GM10847 (cell line): ENCODE results near the gene EPS8L1.

Source experiments
- POLR2A ChIP-seq: IDR thresholded peaks from 2 replicates; pipeline ENCODE4 v1.6.1; 2011; ENCODE audit not compliant: insufficient read length; ENCODE audit errors: extremely low read depth

EPS8L1 gene

DNA sequence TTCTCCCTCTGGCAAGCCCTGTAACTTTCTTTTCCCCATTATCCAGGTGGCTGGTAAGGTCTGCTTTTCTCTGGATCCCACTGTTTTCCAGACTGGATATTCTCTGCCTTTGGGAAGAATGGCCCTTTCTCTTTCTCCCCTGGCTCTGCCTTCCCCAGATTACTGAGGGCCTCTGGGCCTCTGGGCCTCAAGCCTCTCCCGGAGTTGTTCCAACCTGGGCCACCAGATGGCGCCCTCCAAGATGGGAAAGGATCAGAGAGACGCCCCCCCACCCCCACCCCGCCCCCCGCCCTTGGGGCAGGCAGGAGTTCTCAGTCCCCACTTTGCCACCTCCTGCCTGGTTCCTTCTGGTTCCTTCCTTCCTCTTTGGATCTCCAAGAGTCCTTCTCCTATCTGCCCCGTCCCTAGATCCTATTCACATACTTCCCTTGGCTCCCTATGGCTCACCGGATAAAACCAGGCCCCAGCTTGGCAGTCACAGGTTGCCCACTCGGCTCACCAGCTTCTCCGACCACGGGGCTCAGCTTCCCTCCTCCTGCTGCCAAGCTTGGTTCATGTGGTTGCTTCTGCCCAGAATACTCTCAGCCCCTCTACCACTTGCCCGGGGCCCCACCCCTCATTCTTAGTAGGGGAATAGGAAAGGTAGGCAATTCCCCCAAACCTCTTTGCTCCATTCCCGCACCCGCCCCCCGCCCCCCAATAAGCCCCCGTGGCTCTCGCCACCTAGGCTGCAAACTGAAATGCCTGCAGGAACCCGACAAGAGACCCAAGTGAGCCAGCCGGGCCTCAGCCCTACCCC is 13.1 kb downstream of the EPS8L1 start:
- TF ChIP-seq POLR2A, result no peak

DNA sequence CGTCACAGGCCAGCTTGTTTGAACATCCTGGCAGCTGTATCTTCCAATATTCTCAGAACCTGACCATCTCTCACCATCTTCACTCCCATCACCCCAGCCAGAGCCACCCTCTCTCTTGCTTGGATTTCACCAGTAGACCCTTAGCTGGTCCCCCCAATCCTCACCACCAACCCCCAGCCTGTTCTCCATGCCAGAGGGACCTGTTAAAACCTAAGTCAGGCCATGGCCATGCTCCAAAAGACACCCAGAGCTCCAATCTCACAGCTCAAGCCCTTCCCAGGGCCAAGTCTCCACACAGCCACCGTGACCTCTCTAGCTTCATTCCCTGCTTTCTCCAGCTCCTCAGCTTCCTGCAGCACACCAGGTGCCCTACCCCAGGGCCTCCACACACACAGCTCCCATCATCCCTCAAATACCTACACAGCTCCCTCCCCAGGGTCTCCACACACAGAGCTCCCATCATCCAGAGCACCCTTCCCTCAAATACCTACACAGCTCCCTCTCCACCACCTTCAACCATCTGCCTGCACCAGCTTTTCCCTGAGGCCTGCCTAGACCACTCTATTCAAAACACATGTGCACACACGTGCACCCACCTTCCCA is 13.8 kb downstream of the EPS8L1 start:
- TF ChIP-seq POLR2A, result no peak

DNA sequence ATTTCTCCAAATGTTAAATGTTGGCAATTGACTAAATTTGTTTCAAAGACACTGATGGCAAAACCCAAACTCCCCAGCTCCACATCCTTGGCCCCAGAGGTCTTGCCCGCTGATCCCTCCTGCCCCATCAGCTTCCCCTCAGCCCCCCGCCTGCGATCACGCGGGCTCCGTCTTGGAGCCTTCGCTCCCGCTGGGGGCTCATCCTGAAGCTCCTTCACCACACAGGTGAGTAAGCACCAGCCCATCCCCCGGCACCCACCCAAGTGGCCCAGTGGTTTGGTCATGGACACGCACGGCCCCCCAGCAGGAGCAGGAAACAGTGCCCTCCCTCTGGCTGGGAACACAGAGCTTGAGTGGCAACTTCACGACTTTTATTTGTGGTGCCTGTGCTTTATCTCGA is 14.9 kb downstream of the EPS8L1 start:
- TF ChIP-seq POLR2A, result no peak

DNA sequence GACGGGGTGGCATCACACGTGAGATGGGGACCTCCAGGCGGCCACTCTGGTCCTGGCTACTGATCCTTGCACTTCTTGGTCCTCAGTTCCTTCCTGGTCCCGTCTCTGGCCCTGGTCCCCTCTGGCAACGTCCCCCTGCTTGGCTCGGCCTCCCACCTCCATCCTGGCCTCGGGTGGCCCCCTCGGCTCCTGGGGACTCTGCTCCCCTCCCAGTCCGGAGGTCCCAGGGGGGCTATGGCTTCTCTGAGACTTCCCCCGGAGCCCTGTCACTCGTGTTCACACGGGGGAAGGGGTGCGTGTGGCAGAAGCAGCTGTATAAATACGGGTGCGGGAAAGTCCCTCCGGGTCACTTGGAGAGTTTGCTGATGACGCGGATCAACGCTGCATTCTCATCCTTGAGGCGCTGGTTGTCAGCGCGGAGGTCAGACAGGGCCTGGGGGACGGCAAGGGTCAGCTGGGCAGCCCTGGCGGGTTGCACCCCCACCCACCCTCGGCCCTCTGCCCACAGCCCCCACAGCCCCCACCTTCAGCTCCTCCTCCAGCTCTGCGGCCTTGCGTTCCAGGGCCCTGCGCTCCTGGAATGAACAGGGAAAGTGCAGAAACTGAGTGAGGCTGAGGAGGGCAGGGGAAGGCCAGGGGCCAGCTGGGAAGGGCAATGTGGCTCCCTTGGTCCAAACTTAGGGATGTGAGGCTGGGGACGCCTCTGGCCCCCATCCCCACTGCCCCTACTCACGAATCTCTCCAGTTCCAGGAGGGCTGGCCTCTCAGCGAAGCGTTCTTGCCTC is 15.6 kb downstream of the EPS8L1 start:
- TF ChIP-seq POLR2A, result no peak

DNA sequence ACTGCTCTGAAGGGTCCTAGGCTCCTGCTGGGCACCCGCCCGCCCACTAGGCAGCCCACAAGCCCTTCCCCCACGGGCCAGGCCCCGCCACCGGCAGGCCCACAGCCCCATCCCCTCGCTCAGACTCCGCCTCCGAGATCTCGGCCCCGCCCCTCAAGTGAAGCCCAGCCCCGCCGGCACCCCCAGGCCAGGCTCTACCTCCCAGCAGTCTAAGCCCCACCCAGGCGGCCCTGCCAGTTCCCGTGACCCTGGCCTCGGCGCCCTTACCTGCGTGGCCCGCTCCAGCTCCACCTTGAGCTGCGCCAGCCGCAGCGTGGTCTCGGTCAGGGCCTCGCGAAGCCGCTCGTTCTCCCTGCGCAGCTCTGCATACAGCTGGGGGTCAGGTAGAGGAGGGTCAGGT is 16.3 kb downstream of the EPS8L1 start:
- TF ChIP-seq POLR2A, result no peak

DNA sequence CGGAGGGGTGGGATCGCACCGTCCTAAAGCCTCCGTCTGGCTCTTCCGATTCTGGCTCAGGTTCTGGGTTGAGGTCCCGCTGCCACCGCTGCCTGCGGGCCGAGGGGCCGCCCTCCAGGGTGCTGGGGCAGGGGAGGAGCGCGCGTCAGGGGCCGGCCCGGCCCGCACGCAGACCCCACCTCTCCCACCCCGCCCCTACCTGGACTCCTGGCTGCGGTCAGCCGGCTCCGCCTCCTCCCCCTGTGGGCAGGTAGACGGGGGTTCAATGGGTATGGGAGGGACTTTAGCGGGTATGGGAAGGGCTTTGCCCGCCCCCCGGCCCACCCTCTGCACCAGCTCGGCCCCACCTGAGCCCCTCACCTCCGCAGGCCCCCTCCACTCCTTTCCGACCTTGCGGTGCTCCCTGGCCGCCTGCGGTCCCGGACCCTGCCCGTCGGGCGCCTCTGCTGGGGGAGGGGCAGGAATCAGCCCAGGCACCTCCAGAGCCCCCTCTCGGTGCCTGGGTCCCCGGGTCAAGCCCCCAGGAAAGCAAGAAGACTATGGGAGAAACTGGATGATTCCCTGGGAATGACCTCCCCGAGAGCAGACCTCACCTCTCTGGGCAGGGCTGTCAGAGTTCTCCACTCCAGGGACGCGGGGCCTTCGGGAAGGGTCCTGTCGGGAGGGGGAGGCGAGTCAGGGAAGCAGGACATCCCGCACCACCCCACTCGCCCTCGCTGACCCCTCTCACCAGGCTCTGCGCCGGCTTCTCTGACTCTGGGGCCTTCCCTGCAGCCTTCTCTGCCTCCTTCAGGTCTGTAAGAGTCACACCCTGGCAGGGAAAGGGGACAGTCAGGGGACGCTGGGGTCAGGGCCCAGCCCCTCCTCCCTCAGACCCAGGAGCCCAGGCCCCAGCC is 17.0 kb downstream of the EPS8L1 start:
- TF ChIP-seq POLR2A, result no peak

DNA sequence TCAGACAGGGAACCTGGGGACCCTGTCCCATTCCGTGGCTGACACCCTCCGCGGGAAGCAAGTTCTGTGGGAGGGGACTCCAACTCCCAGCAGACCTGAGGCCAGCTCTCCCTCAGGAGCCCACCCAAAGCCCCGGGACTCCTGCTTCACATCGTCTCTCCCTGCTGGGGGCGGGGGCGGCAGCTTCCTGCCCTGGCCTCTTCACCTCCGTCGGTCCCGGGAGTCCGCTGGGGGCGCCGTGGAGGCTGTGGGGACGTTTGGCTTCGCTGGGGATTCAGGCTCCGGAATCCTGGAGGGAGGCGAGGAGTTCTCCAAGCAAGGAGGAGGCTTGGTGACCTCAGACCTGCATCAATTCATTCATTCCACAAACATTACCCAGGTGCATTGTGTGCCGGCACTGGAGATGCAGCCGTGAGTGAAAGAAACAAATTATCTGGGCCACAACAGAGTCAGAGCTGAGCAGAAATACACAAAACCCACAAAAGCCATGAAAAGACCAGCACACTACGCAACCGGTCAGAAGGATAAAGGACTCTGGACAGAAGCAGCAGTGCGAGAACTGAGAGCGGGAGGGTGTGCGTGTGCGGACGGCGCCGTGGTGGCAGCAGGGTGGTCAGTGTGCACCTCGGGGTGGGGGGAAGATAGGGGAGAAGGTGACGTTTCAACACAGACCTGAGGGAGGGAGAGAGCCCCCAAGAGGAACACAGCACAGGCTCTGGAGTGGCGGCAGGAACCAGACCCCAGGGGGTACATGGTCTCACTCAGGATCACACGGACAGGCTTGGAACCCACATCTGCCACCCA is 19.0 kb downstream of the EPS8L1 start:
- TF ChIP-seq POLR2A, result no peak

DNA sequence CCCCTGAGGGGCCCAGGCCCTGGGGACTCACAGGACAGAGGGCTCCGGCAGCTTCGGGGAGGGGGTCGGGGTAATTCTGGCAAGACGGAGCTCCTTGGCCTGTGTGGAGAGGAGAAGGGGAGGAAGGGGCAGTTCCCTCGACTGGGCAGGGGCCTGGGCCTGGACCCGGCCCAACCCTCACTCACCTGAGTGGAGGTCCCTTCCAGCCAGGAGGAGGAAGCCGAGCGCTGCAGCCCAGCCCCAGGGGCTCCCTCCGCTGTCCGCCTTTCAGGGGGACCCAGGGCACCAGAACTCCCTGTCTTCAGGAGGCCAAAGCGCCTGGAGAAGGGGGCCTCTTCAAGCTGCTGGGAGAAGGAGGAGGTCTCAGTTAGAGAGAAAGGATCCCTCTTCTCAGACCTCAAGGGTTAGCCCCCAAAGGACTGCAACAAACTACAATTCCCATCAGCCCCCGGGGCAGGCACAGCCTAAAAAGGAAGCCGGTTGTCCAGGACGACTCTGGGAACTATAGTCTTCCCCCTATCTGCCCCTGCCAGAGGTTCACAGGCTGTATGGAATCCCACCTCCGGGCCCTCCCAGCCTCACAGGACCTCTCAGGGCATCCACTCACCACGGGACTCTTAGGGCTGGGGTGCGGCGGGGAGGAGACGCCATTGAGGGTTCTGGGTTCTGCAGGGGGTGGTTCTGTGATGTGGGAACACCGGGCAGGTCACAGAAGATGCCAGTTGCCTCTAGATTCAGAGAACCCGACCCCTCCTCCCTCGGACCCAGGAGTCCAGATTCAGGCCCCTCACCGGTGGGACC is 19.8 kb downstream of the EPS8L1 start:
- TF ChIP-seq POLR2A, result no peak

DNA sequence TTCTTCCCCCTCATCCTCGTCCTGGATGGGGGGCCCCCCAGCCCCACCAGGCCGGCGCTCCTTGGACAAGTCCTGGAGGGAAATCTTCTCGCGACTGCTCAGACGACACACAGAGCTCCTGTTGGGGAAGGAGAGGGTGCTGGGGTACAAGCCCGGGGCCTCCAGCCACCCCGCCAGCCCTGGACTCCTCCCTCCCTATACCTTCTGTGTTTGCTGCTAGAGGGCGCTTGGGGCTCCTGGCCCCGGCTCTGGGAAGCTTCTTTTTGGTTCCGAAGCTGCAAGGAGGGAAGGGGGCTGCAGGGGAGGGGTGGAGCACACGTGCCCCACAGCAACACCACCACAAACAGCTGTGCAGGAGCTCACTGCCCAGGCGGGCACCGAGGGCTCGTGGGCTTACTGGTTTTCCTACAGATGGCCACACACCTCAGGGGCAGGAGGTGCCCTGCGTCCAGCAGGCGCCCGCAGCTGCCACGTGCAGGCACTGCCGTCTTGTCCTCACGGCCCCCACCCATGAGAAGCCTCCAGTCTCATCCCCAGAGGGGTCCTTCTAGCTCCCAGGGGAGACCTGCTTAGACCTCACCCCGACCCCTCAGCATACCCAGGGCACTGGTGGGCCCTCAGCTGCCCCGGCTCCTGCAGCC is 20.5 kb downstream of the EPS8L1 start:
- no peak for TF ChIP-seq POLR2A

GRCh38 chr19:55097864-55098715 is 22.4 kb downstream of the EPS8L1 start:
- TF ChIP-seq POLR2A, result no peak

DNA sequence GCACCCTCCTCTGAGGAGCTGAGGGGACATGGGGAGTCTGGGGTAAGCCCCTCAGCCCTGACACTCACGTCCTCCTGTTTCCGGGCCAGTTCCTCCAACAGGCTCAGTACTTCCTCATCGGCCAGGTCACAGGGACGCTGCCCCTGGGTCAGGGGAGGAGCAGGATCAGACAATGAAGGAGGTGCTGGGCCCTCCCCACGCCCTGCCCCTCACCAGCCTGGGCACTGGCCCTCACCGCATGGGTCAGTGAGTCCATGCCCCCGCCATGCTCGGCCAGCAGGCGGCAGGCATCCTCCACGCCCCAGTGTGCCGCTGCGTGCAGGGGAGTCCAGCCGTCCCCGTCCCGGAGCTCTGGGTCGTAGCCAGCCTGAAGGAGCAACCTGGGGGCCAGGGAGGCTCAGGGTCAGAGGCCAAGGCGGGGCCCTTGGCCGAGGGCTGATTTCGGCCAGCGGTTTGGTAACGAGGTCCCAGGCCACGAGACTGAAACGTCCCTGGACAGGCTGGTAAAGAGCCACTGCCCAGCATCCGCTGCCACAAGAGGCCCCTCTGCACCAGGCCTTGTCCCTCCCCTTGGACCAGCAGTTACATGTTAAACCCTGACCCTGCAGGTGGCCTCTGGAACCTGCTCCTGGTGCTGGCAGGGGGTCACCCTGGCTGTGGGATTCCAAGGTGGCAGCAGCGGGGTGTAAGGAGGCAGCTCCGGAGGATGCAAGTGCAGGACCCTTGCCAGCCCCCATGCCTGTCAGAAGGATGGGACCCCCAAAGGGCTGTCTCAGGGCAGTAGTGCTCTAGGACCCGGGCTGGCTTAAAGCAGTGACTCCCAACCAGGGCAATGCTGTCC is 23.3 kb downstream of the EPS8L1 start:
- no peak for TF ChIP-seq POLR2A
